H1 (cell line): ENCODE data around the gene LARP4. TPM values are rescaled to one million over a fixed set of nuclear protein-coding genes. Genes with fewer than 3 reads are reported as not detected.

Source experiments
- KDM5A ChIP-seq: fragments of 200-600 bp; IDR thresholded peaks from 2 replicates; pipeline ENCODE4 v1.7.1; 2012; ENCODE audit warnings: mild to moderate bottlenecking, low read length, inconsistent platforms, mixed read lengths
- RXRA ChIP-seq: IDR thresholded peaks from 2 replicates; pipeline ENCODE4 v1.6.1; 2011; ENCODE audit warnings: low read depth, mild to moderate bottlenecking, low read length, moderate library complexity; ENCODE audit not compliant: insufficient read depth
- SP4 ChIP-seq: IDR thresholded peaks from 2 replicates; pipeline ENCODE4 v1.6.1; 2012; ENCODE audit warnings: low read length, inconsistent platforms
- SUZ12 ChIP-seq: fragments of 200-600 bp; sonication (generic); IDR thresholded peaks from 2 replicates; pipeline ENCODE4 v1.6.1; 2012; ENCODE audit warnings: mild to moderate bottlenecking, inconsistent platforms, low read length, moderate library complexity, mixed read lengths
- TAF1 ChIP-seq: IDR thresholded peaks from 2 replicates; pipeline ENCODE4 v1.6.1; 2011; ENCODE audit warnings: mild to moderate bottlenecking, low read depth, low read length
- polyA plus RNA-seq, 7 experiments: library from polyadenylated mRNA; depleted of rRNA in 3 of 7; stranded (reverse) in 5 of 7; unstranded in 2 of 7; fragments of >200 nt in 5 of 7; fragments of 200-250 nt in 2 of 7; gene quantifications; 1 replicate in 5 of 7; 2 replicates in 1 of 7; 4 replicates in 1 of 7; pipeline versions ENCODE4 v1.2.1 to v1.2.3, GENCODE V29; 2011 to 2013; ENCODE audit warnings: missing spikeins in 2 of 7, mixed read lengths in 2 of 7
- total RNA-seq: library from RNA; stranded (reverse); fragmentation: NEBNext Ultra II Directional; extraction: Animal tissue kit (Norgen Biotek cat#: 25700); gene quantifications from 2 replicates; pipeline ENCODE4 v1.2.1, GENCODE V29; 2021
- TF ChIP-seq, protein P1 (sequence below): fragments of 300-600 bp; sonication (generic); IDR thresholded peaks from 2 replicates; pipeline ENCODE4 v1.7.1; 2012; ENCODE audit warnings: low read length, moderate library complexity, mild to moderate bottlenecking, inconsistent platforms; ENCODE audit not compliant: insufficient replicate concordance
- TF ChIP-seq, protein P2 (sequence below), 3 experiments: IDR thresholded peaks; 1 replicate in 2 of 3; 2 replicates in 1 of 3; pipeline versions ENCODE4 v1.5.1 to v1.6.1; 2011; ENCODE audit warnings: low read length in 3 of 3, mild to moderate bottlenecking in 3 of 3, inconsistent platforms in 2 of 3, low read depth in 1 of 3, moderate library complexity in 1 of 3; ENCODE audit not compliant: insufficient read depth in 1 of 3; ENCODE audit errors: control extremely low read depth in 1 of 3

Gene LARP4
- total and polyA plus RNA-seq, 2 of the 8 experiments (the other 6 are each of a cell fraction or from before 2014, with no cell fraction given), result 12.8 to 93.9 TPM

DNA sequence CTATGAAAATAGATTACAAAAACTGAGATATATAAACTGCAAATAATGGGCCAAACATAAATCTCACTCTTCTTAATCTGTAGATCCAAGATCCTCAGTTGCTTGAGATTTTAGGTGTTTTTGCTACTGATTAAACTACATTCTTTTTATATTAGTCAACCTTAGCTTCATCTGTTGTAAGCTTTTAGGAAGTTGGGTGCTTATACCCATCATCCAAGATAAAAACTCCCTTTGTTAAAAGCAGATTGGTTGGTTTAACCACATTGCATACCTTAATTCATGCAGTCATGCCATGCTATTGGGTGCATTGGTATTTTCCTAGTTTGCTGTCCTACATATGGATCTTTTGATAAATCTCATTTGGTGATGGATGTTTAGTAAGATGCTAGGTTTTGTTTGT is 57.9 kb downstream of the LARP4 start (continued):
- TF ChIP-seq, protein P1, sequence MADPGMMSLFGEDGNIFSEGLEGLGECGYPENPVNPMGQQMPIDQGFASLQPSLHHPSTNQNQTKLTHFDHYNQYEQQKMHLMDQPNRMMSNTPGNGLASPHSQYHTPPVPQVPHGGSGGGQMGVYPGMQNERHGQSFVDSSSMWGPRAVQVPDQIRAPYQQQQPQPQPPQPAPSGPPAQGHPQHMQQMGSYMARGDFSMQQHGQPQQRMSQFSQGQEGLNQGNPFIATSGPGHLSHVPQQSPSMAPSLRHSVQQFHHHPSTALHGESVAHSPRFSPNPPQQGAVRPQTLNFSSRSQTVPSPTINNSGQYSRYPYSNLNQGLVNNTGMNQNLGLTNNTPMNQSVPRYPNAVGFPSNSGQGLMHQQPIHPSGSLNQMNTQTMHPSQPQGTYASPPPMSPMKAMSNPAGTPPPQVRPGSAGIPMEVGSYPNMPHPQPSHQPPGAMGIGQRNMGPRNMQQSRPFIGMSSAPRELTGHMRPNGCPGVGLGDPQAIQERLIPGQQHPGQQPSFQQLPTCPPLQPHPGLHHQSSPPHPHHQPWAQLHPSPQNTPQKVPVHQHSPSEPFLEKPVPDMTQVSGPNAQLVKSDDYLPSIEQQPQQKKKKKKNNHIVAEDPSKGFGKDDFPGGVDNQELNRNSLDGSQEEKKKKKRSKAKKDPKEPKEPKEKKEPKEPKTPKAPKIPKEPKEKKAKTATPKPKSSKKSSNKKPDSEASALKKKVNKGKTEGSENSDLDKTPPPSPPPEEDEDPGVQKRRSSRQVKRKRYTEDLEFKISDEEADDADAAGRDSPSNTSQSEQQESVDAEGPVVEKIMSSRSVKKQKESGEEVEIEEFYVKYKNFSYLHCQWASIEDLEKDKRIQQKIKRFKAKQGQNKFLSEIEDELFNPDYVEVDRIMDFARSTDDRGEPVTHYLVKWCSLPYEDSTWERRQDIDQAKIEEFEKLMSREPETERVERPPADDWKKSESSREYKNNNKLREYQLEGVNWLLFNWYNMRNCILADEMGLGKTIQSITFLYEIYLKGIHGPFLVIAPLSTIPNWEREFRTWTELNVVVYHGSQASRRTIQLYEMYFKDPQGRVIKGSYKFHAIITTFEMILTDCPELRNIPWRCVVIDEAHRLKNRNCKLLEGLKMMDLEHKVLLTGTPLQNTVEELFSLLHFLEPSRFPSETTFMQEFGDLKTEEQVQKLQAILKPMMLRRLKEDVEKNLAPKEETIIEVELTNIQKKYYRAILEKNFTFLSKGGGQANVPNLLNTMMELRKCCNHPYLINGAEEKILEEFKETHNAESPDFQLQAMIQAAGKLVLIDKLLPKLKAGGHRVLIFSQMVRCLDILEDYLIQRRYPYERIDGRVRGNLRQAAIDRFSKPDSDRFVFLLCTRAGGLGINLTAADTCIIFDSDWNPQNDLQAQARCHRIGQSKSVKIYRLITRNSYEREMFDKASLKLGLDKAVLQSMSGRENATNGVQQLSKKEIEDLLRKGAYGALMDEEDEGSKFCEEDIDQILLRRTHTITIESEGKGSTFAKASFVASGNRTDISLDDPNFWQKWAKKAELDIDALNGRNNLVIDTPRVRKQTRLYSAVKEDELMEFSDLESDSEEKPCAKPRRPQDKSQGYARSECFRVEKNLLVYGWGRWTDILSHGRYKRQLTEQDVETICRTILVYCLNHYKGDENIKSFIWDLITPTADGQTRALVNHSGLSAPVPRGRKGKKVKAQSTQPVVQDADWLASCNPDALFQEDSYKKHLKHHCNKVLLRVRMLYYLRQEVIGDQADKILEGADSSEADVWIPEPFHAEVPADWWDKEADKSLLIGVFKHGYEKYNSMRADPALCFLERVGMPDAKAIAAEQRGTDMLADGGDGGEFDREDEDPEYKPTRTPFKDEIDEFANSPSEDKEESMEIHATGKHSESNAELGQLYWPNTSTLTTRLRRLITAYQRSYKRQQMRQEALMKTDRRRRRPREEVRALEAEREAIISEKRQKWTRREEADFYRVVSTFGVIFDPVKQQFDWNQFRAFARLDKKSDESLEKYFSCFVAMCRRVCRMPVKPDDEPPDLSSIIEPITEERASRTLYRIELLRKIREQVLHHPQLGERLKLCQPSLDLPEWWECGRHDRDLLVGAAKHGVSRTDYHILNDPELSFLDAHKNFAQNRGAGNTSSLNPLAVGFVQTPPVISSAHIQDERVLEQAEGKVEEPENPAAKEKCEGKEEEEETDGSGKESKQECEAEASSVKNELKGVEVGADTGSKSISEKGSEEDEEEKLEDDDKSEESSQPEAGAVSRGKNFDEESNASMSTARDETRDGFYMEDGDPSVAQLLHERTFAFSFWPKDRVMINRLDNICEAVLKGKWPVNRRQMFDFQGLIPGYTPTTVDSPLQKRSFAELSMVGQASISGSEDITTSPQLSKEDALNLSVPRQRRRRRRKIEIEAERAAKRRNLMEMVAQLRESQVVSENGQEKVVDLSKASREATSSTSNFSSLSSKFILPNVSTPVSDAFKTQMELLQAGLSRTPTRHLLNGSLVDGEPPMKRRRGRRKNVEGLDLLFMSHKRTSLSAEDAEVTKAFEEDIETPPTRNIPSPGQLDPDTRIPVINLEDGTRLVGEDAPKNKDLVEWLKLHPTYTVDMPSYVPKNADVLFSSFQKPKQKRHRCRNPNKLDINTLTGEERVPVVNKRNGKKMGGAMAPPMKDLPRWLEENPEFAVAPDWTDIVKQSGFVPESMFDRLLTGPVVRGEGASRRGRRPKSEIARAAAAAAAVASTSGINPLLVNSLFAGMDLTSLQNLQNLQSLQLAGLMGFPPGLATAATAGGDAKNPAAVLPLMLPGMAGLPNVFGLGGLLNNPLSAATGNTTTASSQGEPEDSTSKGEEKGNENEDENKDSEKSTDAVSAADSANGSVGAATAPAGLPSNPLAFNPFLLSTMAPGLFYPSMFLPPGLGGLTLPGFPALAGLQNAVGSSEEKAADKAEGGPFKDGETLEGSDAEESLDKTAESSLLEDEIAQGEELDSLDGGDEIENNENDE, result no peak
- TF ChIP-seq, protein P2, sequence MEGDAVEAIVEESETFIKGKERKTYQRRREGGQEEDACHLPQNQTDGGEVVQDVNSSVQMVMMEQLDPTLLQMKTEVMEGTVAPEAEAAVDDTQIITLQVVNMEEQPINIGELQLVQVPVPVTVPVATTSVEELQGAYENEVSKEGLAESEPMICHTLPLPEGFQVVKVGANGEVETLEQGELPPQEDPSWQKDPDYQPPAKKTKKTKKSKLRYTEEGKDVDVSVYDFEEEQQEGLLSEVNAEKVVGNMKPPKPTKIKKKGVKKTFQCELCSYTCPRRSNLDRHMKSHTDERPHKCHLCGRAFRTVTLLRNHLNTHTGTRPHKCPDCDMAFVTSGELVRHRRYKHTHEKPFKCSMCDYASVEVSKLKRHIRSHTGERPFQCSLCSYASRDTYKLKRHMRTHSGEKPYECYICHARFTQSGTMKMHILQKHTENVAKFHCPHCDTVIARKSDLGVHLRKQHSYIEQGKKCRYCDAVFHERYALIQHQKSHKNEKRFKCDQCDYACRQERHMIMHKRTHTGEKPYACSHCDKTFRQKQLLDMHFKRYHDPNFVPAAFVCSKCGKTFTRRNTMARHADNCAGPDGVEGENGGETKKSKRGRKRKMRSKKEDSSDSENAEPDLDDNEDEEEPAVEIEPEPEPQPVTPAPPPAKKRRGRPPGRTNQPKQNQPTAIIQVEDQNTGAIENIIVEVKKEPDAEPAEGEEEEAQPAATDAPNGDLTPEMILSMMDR (IDR thresholded peaks at IDR 0.05; ENCODE audit: control extremely low read depth in 1 of 3, insufficient read depth in 1 of 3, low read depth in 1 of 3, low read length in 3 of 3), result no peak
- no peak for TF ChIP-seq KDM5A
- TF ChIP-seq TAF1, result no peak
- no peak for TF ChIP-seq RXRA
- no peak for TF ChIP-seq SUZ12
- TF ChIP-seq SP4, result no peak
